Measurements from ENCODE around the gene CMYA5. TPM values are rescaled to one million over a fixed set of nuclear protein-coding genes. Genes with fewer than 3 reads are reported as not detected.

CMYA5 gene
- total and polyA plus RNA-seq, 2 experiments from 2014 or later: 1.1 to 3.5 TPM

GRCh38 chr5:79738349-79738748 lies 48.7 kb downstream of the CMYA5 start:
- Histone ChIP-seq H3K4me3 (no peak overlapping the region), H2AFZ (no peak overlapping the region), H3K4me2 (no peak overlapping the region), H3K9me3 (ENCODE audit: low read depth) (no peaks in the 10 kb centered on the region), H3K36me3 (replicated peaks; ENCODE audit: insufficient read depth, low read depth) (no peaks in the 10 kb centered on the region), H3K4me1 (ENCODE audit: insufficient read depth) (no peaks in the 10 kb centered on the region), H3K27me3 (no peaks in the 10 kb centered on the region), H3K27ac (no peak overlapping the region), H3K9me2 (replicated peaks; ENCODE audit: insufficient read depth) (no peaks in the 10 kb centered on the region), H3K79me2 (no peaks in the 10 kb centered on the region), H4K20me1 (ENCODE audit: insufficient read depth, poor library complexity, severe bottlenecking) (no peaks in the 10 kb centered on the region)
- 93% methylated on average over 5 of the region's 5 CpGs for WGBS (ENCODE audit: low lambda C conversion rate, missing lambda C conversion rate)
- DNase-seq (ENCODE audit: low spot score): no peak
- TF ChIP-seq CTCF (IDR thresholded peaks at IDR 0.05; ENCODE audit: poor library complexity) (no peak), EZH2 (IDR thresholded peaks at IDR 0.05; ENCODE audit: borderline replicate concordance) (no peak), EZH2phosphoT487 (IDR thresholded peaks at IDR 0.05; ENCODE audit: low read depth, severe bottlenecking, unreplicated experiment) (no peak)

DNA sequence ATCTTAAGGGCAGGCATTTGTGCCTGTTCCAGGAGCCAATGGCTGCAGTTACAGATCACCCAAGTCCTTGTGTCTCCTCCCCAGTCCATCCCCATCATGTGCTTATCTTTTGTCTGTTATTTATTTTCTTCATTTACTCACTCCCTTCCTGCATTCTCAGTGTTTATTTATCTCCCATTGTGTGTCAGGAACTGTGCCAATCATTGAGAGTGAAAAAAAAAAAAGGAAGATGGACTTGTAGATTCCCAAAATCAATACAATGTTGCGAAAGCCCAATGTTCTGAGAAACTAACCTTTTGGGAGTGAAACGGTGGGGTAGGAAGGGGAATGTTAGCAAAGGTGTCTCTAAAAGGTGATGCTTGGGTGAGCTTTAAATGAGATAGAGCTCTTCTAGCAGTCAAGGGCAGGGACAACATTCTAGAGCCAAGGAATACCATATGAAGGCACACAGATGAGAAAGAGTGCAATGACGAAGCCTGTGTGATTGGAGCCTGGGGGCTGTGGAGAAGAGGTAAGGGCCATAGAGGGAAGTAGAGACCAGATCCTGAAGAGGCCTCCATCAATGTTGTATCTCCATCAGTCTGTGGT lies 53.0 kb downstream of the CMYA5 start:
- TF ChIP-seq EZH2phosphoT487 (IDR thresholded peaks at IDR 0.05; ENCODE audit: low read depth, severe bottlenecking, unreplicated experiment) (no peak), EZH2 (IDR thresholded peaks at IDR 0.05; ENCODE audit: borderline replicate concordance) (no peak), CTCF (IDR thresholded peaks at IDR 0.05; ENCODE audit: poor library complexity) (no peak)
- Histone ChIP-seq H3K27ac (no peak overlapping the region), H3K9me2 (replicated peaks; ENCODE audit: insufficient read depth) (no peaks in the 10 kb centered on the region), H3K36me3 (replicated peaks; ENCODE audit: insufficient read depth, low read depth) (no peaks in the 10 kb centered on the region), H3K4me1 (ENCODE audit: insufficient read depth) (no peaks in the 10 kb centered on the region), H3K79me2 (no peaks in the 10 kb centered on the region), H3K9me3 (ENCODE audit: low read depth) (no peaks in the 10 kb centered on the region), H3K4me3 (no peak overlapping the region), H2AFZ (no peak overlapping the region), H4K20me1 (ENCODE audit: insufficient read depth, poor library complexity, severe bottlenecking) (no peaks in the 10 kb centered on the region), H3K27me3 (no peaks in the 10 kb centered on the region), H3K4me2 (no peak overlapping the region)
- 85% methylated on average over 3 of the region's 3 CpGs for WGBS (ENCODE audit: low lambda C conversion rate, missing lambda C conversion rate)
- no peak for DNase-seq (ENCODE audit: low spot score)

- no peaks in the 10 kb centered on the region for H3K4me1 ChIP-seq (ENCODE audit: insufficient read depth)
- TF ChIP-seq CTCF (IDR thresholded peaks at IDR 0.05; ENCODE audit: poor library complexity) (no peak), EZH2phosphoT487 (IDR thresholded peaks at IDR 0.05; ENCODE audit: low read depth, severe bottlenecking, unreplicated experiment) (no peak), EZH2 (IDR thresholded peaks at IDR 0.05; ENCODE audit: borderline replicate concordance) (no peak)
- H3K9me2 ChIP-seq (replicated peaks; ENCODE audit: insufficient read depth): no peaks in the 10 kb centered on the region
- H4K20me1 ChIP-seq (ENCODE audit: insufficient read depth, poor library complexity, severe bottlenecking): no peaks in the 10 kb centered on the region
- no peaks in the 10 kb centered on the region for H3K36me3 ChIP-seq (replicated peaks; ENCODE audit: insufficient read depth, low read depth)
- no peak overlapping the region for H3K4me3 ChIP-seq
- H3K9me3 ChIP-seq (ENCODE audit: low read depth): no peaks in the 10 kb centered on the region
- no peak overlapping the region for H3K27ac ChIP-seq
- H3K4me2 ChIP-seq: no peak overlapping the region
- no peak overlapping the region for H2AFZ ChIP-seq
- 83% methylated on average over 7 of the region's 7 CpGs for WGBS (ENCODE audit: low lambda C conversion rate, missing lambda C conversion rate)
- H3K79me2 ChIP-seq: no peaks in the 10 kb centered on the region
- DNase-seq (ENCODE audit: low spot score): no peak
- no peaks in the 10 kb centered on the region for H3K27me3 ChIP-seq
Measured at GRCh38 chr5:79743846-79744605, 54.4 kb downstream of the CMYA5 start.
